ENCODE measurements around the gene ENPP1. TPM values are rescaled to one million over a fixed set of nuclear protein-coding genes. Genes with fewer than 3 reads are reported as not detected.

Gene ENPP1
- total and polyA plus RNA-seq, 2 of the 4 experiments (the other 2 are of a cell fraction): 10.9 to 38.9 TPM

DNA sequence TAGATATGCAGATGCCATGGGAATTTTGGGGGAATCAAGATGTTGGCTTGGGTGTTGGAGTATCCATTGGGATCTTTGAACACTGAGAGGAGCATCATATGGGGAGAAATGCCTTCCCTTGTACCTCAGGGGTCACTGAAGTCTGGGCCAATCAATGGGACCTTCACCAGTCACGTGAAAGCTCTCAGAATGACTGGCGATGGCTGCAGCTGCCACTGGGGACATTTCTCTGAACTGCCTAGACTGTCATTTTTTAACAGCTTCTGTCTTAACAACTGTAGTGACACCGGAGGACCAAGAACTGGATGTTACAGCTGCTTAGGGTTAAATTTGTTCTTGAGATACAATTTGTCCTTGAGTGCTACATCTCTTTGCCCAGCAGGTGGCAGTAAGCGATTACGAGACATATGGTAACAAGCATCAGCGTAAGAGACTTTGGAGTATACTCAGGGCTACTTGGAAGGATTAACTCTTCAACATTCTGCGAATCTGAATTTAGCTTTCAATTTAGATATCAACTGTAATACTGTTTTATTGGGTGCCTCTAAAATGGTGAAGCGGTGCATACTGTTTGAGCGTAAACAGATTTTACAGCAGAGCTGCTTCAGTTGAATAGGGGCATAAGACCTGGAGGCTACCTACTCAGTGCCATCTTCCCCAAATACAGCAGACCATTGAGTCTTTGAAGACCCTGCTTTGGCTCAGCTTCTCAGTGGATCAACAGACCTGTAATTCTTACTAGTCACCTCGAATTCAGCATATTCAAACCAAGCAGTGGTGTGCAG lies 107.3 kb downstream of the ENPP1 start:
- in situ Hi-C loops (cut with MboI; ENCODE audit: low sequenced_read_pairs): loop anchor here (5.0 kb wide), 2 partner anchors 223 to 567 kb away; no protein-coding TSS in a partner anchor
- POLR2A ChIA-PET (ENCODE audit: unreplicated experiment): interaction anchor here (0.6 to 0.9 kb wide), 2 partner anchors 36 to 182 kb away, joined by 4 to 5 read pairs; partner anchors contain the start of gene CCN2
- TF ChIP-seq NFE2L2 (IDR thresholded peaks at IDR 0.05; ENCODE audit: low read depth, low read length) (no peak), POLR2A (IDR thresholded peaks at IDR 0.05; ENCODE audit: low read depth, low read length) (no peak), RFX5 (IDR thresholded peaks at IDR 0.05; ENCODE audit: low read depth, low read length) (no peak), RCOR1 (IDR thresholded peaks at IDR 0.05; ENCODE audit: insufficient replicate concordance, low read length) (no peak), CHD1 (IDR thresholded peaks at IDR 0.05; ENCODE audit: low read depth, low read length) (no peak), SMC3 (IDR thresholded peaks at IDR 0.05; ENCODE audit: low read depth, low read length) (peak; percentile 80), MAFK (IDR thresholded peaks at IDR 0.05; ENCODE audit: low read depth, low read length) (no peak), BHLHE40 (IDR thresholded peaks at IDR 0.05; ENCODE audit: low read depth, low read length) (no peak), MAZ (IDR thresholded peaks at IDR 0.05; ENCODE audit: borderline replicate concordance, low read depth, low read length) (no peak), FOS (IDR thresholded peaks at IDR 0.05; ENCODE audit: low read depth, low read length) (no peak), RAD21 (IDR thresholded peaks at IDR 0.05; ENCODE audit: low read length) (peak; percentile 89)
- TF ChIP-seq, protein P1, sequence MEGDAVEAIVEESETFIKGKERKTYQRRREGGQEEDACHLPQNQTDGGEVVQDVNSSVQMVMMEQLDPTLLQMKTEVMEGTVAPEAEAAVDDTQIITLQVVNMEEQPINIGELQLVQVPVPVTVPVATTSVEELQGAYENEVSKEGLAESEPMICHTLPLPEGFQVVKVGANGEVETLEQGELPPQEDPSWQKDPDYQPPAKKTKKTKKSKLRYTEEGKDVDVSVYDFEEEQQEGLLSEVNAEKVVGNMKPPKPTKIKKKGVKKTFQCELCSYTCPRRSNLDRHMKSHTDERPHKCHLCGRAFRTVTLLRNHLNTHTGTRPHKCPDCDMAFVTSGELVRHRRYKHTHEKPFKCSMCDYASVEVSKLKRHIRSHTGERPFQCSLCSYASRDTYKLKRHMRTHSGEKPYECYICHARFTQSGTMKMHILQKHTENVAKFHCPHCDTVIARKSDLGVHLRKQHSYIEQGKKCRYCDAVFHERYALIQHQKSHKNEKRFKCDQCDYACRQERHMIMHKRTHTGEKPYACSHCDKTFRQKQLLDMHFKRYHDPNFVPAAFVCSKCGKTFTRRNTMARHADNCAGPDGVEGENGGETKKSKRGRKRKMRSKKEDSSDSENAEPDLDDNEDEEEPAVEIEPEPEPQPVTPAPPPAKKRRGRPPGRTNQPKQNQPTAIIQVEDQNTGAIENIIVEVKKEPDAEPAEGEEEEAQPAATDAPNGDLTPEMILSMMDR (conservative IDR thresholded peaks at IDR 0.05; ENCODE audit: low read depth, low read length): peak; percentile 89
- TF ChIP-seq, protein P2, sequence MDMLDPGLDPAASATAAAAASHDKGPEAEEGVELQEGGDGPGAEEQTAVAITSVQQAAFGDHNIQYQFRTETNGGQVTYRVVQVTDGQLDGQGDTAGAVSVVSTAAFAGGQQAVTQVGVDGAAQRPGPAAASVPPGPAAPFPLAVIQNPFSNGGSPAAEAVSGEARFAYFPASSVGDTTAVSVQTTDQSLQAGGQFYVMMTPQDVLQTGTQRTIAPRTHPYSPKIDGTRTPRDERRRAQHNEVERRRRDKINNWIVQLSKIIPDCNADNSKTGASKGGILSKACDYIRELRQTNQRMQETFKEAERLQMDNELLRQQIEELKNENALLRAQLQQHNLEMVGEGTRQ (IDR thresholded peaks at IDR 0.05; ENCODE audit: low read depth, low read length): no peak
- TF ChIP-seq, protein P3, sequence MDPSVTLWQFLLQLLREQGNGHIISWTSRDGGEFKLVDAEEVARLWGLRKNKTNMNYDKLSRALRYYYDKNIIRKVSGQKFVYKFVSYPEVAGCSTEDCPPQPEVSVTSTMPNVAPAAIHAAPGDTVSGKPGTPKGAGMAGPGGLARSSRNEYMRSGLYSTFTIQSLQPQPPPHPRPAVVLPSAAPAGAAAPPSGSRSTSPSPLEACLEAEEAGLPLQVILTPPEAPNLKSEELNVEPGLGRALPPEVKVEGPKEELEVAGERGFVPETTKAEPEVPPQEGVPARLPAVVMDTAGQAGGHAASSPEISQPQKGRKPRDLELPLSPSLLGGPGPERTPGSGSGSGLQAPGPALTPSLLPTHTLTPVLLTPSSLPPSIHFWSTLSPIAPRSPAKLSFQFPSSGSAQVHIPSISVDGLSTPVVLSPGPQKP (IDR thresholded peaks at IDR 0.05; ENCODE audit: borderline replicate concordance, low read depth, low read length): no peak

More for the DNA sequence above, 107.3 kb downstream of the ENPP1 start:
- intact Hi-C loops (cut with micrococcal nuclease): loop anchor here (2.0 to 5.0 kb wide), 4 partner anchors 108 to 570 kb away; partner anchors contain the start of gene ENPP1
- Histone ChIP-seq H4K5ac (ENCODE audit: low read depth, low read length) (no peak overlapping the region), H3K4me3 (ENCODE audit: insufficient read depth, low read depth, low read length) (no peak overlapping the region), H4K91ac (ENCODE audit: insufficient read depth, low read depth, low read length) (no peak overlapping the region), H2BK120ac (ENCODE audit: low read depth, low read length) (peak overlapping the region; percentile 73; the same call in 1 of the 2 replicates), H3K27ac (ENCODE audit: insufficient read depth, low read length) (no peak overlapping the region), H2AK9ac (replicated peaks; ENCODE audit: low read depth, low read length, poor library complexity) (peak overlapping the region; percentile 17), H3K4me1 (ENCODE audit: control insufficient read depth, insufficient read depth, low read length) (peaks cover 3% of the 10 kb centered on the region), H3K18ac (ENCODE audit: low read depth, low read length) (no peak overlapping the region), H2BK15ac (ENCODE audit: low read depth, low read length) (peak overlapping the region; percentile 87), H3K9me1 (ENCODE audit: insufficient read depth, low read length) (0 out of 2 replicates have a peak, but pooled peaks cover 3% of the 10 kb centered on the region), H3K9me3 (ENCODE audit: control insufficient read depth, insufficient read depth, low read length) (no peaks in the 10 kb centered on the region), H3K79me1 (ENCODE audit: low read depth in 1 of 2, low read length in 2 of 2) (no peaks in the 10 kb centered on the region), H3K9ac (ENCODE audit: low read depth, low read length) (no peak overlapping the region), H2BK20ac (ENCODE audit: low read depth, low read length) (peak overlapping the region; percentile 86), H3K23ac (ENCODE audit: low read depth, low read length) (no peak overlapping the region), H2BK5ac (ENCODE audit: low read depth, low read length, poor library complexity, severe bottlenecking) (no peak overlapping the region), H3K4me2 (ENCODE audit: low read depth, low read length) (no peak overlapping the region), H2AK5ac (ENCODE audit: low read depth, low read length) (peak overlapping the region; percentile 79; the same call in 1 of the 2 replicates), H4K8ac (ENCODE audit: low read depth in 2 of 2, low read length in 2 of 2) (peak overlapping the region in 1 of 2 experiments; percentile 37; a peak in 1 of 4 replicates), H2AFZ (replicated peaks; ENCODE audit: low read length, poor library complexity) (peak overlapping the region; percentile 47), H3K27me3 (ENCODE audit: control insufficient read depth, insufficient read depth, low read length) (no peaks in the 10 kb centered on the region), H3K14ac (replicated peaks; ENCODE audit: low read depth, low read length) (peak overlapping the region; percentile 61), H3K4ac (ENCODE audit: low read depth, low read length) (peak overlapping the region; percentile 61), H3K56ac (ENCODE audit: extremely low read depth, insufficient read depth, low read length) (no peak overlapping the region), H3K36me3 (ENCODE audit: control insufficient read depth, insufficient read depth, low read length) (no peaks in the 10 kb centered on the region), H4K20me1 (ENCODE audit: insufficient read depth, low read length) (no peaks in the 10 kb centered on the region)
- no TSS peak for BruUV-seq (replicated peaks)
- CTCF ChIA-PET: interaction anchor here (0.5 to 2.0 kb wide), 23 partner anchors 8 to 904 kb away, joined by 3 to 11 read pairs (median 3); partner anchors contain the start of gene CCN2
- ATAC-seq (ENCODE audit: low read depth): peak; percentile 87
- WGBS, 2 experiments (ENCODE audit: extremely low coverage in 2 of 2, insufficient read length in 1 of 2): 55% methylated on average over 2 of the region's 10 CpGs; no CpG with 5 or more reads in 1 of the 2 experiments
- peak; percentile 89 for DNase-seq
- dilution Hi-C loops (cut with HindIII; ENCODE audit: low sequenced_read_pairs, unreplicated experiment): no loop called here

All from IMR-90 (cell line).